Measurements from ENCODE around the gene SCARB1. TPM values are rescaled to one million over a fixed set of nuclear protein-coding genes. Genes with fewer than 3 reads are reported as not detected.

SCARB1 gene
- total and polyA plus RNA-seq, 5 donors from 2014 or later, result 0.52 to 1.2 (median 0.75) TPM

GRCh38 chr12:124856132-124856841 lies 7.4 kb downstream of the SCARB1 start:
- no peak for ATAC-seq (ENCODE audit: low read depth in 2 of 2)

GRCh38 chr12:124855275-124855957 lies 8.2 kb downstream of the SCARB1 start:
- H3K4me3 Mint-ChIP-seq, result no peak overlapping the region
- DNase-seq, result no peak
- Histone ChIP-seq H3K4me1 (ENCODE audit: control insufficient read depth, insufficient read depth, low read length, poor library complexity, severe bottlenecking) (no peaks in the 10 kb centered on the region), H3K27ac (ENCODE audit: insufficient read depth, low read length, poor library complexity, severe bottlenecking) (no peak overlapping the region), H3K9me3 (ENCODE audit: control insufficient read depth in 2 of 2, low read length in 2 of 2) (no peaks in the 10 kb centered on the region), H3K27me3 (ENCODE audit: control insufficient read depth, insufficient read depth, low read length) (no peaks in the 10 kb centered on the region), H3K4me3 (ENCODE audit: low read depth, low read length) (no peak overlapping the region), H3K36me3 (ENCODE audit: control insufficient read depth, insufficient read depth, low read length) (no peaks in the 10 kb centered on the region)
- no peaks in the 10 kb centered on the region for H3K36me3 Mint-ChIP-seq
- no peak for ATAC-seq (ENCODE audit: low read depth in 2 of 2)
- no peak overlapping the region for H3K27ac Mint-ChIP-seq
- peaks cover 0 to 3% (median 0%) of the 10 kb centered on the region in 4 donors for H3K4me1 Mint-ChIP-seq
- no peaks in the 10 kb centered on the region for H3K27me3 Mint-ChIP-seq
- H3K9me3 Mint-ChIP-seq, result peaks cover 0 to 1% (median 0%) of the 10 kb centered on the region in 7 donors

More at GRCh38 chr12:124856132-124856841, 7.4 kb downstream of the SCARB1 start:
- H3K36me3 Mint-ChIP-seq, result no peaks in the 10 kb centered on the region
- peaks cover 0 to 3% (median 0%) of the 10 kb centered on the region in 4 donors for H3K4me1 Mint-ChIP-seq
- DNase-seq, result no peak
- no peaks in the 10 kb centered on the region for H3K4me1 ChIP-seq (ENCODE audit: control insufficient read depth, insufficient read depth, low read length, poor library complexity, severe bottlenecking)
- no peaks in the 10 kb centered on the region for H3K9me3 ChIP-seq (ENCODE audit: control insufficient read depth in 2 of 2, low read length in 2 of 2)
- H3K27me3 ChIP-seq (ENCODE audit: control insufficient read depth, insufficient read depth, low read length), result no peaks in the 10 kb centered on the region
- H3K27me3 Mint-ChIP-seq, result peaks cover 2% of the 10 kb centered on the region
- peak overlapping the region in 1 of 3 donors; percentile 11 for H3K27ac Mint-ChIP-seq
- H3K4me3 Mint-ChIP-seq, result no peak overlapping the region
- no peaks in the 10 kb centered on the region for H3K36me3 ChIP-seq (ENCODE audit: control insufficient read depth, insufficient read depth, low read length)
- no peak overlapping the region for H3K4me3 ChIP-seq (ENCODE audit: low read depth, low read length)
- no peak overlapping the region for H3K27ac ChIP-seq (ENCODE audit: insufficient read depth, low read length, poor library complexity, severe bottlenecking)
- H3K9me3 Mint-ChIP-seq, result peaks cover 0 to 1% (median 0%) of the 10 kb centered on the region in 7 donors

- H3K4me3 Mint-ChIP-seq, result no peak overlapping the region
- Histone ChIP-seq H3K9me3 (ENCODE audit: control insufficient read depth in 2 of 2, low read length in 2 of 2) (no peaks in the 10 kb centered on the region), H3K4me1 (ENCODE audit: control insufficient read depth, insufficient read depth, low read length, poor library complexity, severe bottlenecking) (no peaks in the 10 kb centered on the region), H3K27ac (ENCODE audit: insufficient read depth, low read length, poor library complexity, severe bottlenecking) (no peak overlapping the region), H3K4me3 (ENCODE audit: low read depth, low read length) (no peak overlapping the region), H3K27me3 (ENCODE audit: control insufficient read depth, insufficient read depth, low read length) (no peaks in the 10 kb centered on the region), H3K36me3 (ENCODE audit: control insufficient read depth, insufficient read depth, low read length) (no peaks in the 10 kb centered on the region)
- no peak for DNase-seq
- peaks cover 0 to 1% (median 0%) of the 10 kb centered on the region in 7 donors for H3K9me3 Mint-ChIP-seq
- no peaks in the 10 kb centered on the region for H3K27me3 Mint-ChIP-seq
- peaks cover 0 to 3% (median 0%) of the 10 kb centered on the region in 4 donors for H3K4me1 Mint-ChIP-seq
- H3K36me3 Mint-ChIP-seq, result no peaks in the 10 kb centered on the region
- no peak for ATAC-seq (ENCODE audit: low read depth in 2 of 2)
- H3K27ac Mint-ChIP-seq, result peak overlapping the region in 1 of 3 donors; percentile 43
Observed at GRCh38 chr12:124854637-124855184, 9.0 kb downstream of the SCARB1 start.

GRCh38 chr12:124853781-124854636 lies 9.7 kb downstream of the SCARB1 start:
- peak overlapping the region in 1 of 4 donors; percentile 30 for H3K4me3 Mint-ChIP-seq
- H3K27ac Mint-ChIP-seq, result no peak overlapping the region
- H3K27me3 Mint-ChIP-seq, result no peaks in the 10 kb centered on the region
- ATAC-seq (ENCODE audit: low read depth in 2 of 2) (no peak), DNase-seq (no peak)
- no peak overlapping the region for H3K4me3 ChIP-seq (ENCODE audit: low read depth, low read length)
- H3K4me1 ChIP-seq (ENCODE audit: control insufficient read depth, insufficient read depth, low read length, poor library complexity, severe bottlenecking), result no peaks in the 10 kb centered on the region
- H3K9me3 ChIP-seq (ENCODE audit: control insufficient read depth in 2 of 2, low read length in 2 of 2), result no peaks in the 10 kb centered on the region
- no peaks in the 10 kb centered on the region for H3K27me3 ChIP-seq (ENCODE audit: control insufficient read depth, insufficient read depth, low read length)
- peaks cover 0 to 3% (median 0%) of the 10 kb centered on the region in 4 donors for H3K4me1 Mint-ChIP-seq
- no peaks in the 10 kb centered on the region for H3K36me3 ChIP-seq (ENCODE audit: control insufficient read depth, insufficient read depth, low read length)
- H3K36me3 Mint-ChIP-seq, result no peaks in the 10 kb centered on the region
- no peak overlapping the region for H3K27ac ChIP-seq (ENCODE audit: insufficient read depth, low read length, poor library complexity, severe bottlenecking)
- H3K9me3 Mint-ChIP-seq, result peaks cover 0 to 1% (median 0%) of the 10 kb centered on the region in 7 donors

GRCh38 chr12:124852911-124853427 lies 10.7 kb downstream of the SCARB1 start:
- no peak for ATAC-seq (ENCODE audit: low read depth in 2 of 2)

GRCh38 chr12:124852329-124852831 lies 11.3 kb downstream of the SCARB1 start:
- no peak for DNase-seq

More at GRCh38 chr12:124852911-124853427, 10.7 kb downstream of the SCARB1 start:
- no peak overlapping the region for H3K4me3 Mint-ChIP-seq
- no peak overlapping the region for H3K4me3 ChIP-seq (ENCODE audit: low read depth, low read length)
- H3K9me3 ChIP-seq (ENCODE audit: control insufficient read depth in 2 of 2, low read length in 2 of 2), result no peaks in the 10 kb centered on the region
- H3K36me3 ChIP-seq (ENCODE audit: control insufficient read depth, insufficient read depth, low read length), result no peaks in the 10 kb centered on the region
- no peaks in the 10 kb centered on the region for H3K27me3 ChIP-seq (ENCODE audit: control insufficient read depth, insufficient read depth, low read length)
- no peaks in the 10 kb centered on the region for H3K4me1 ChIP-seq (ENCODE audit: control insufficient read depth, insufficient read depth, low read length, poor library complexity, severe bottlenecking)
- no peaks in the 10 kb centered on the region for H3K27me3 Mint-ChIP-seq
- no peaks in the 10 kb centered on the region for H3K36me3 Mint-ChIP-seq
- peaks cover 0 to 3% (median 0%) of the 10 kb centered on the region in 4 donors for H3K4me1 Mint-ChIP-seq
- no peak for DNase-seq
- H3K9me3 Mint-ChIP-seq, result peaks cover 0 to 1% (median 0%) of the 10 kb centered on the region in 7 donors
- no peak overlapping the region for H3K27ac ChIP-seq (ENCODE audit: insufficient read depth, low read length, poor library complexity, severe bottlenecking)
- H3K27ac Mint-ChIP-seq, result peak overlapping the region in 2 of 3 donors; percentile 52 to 74

GRCh38 chr12:124851342-124851741 lies 12.3 kb downstream of the SCARB1 start:
- Histone ChIP-seq H3K27ac (ENCODE audit: insufficient read depth, low read length, poor library complexity, severe bottlenecking) (no peak overlapping the region), H3K4me3 (ENCODE audit: low read depth, low read length) (no peak overlapping the region), H3K9me3 (ENCODE audit: control insufficient read depth in 2 of 2, low read length in 2 of 2) (no peaks in the 10 kb centered on the region), H3K27me3 (ENCODE audit: control insufficient read depth, insufficient read depth, low read length) (no peaks in the 10 kb centered on the region), H3K4me1 (ENCODE audit: control insufficient read depth, insufficient read depth, low read length, poor library complexity, severe bottlenecking) (no peaks in the 10 kb centered on the region), H3K36me3 (ENCODE audit: control insufficient read depth, insufficient read depth, low read length) (no peaks in the 10 kb centered on the region)
- DNase-seq (no peak), ATAC-seq (ENCODE audit: low read depth in 2 of 2) (no peak)
- Mint-ChIP-seq H3K27me3 (peaks cover 4% of the 10 kb centered on the region), H3K27ac (no peak overlapping the region), H3K36me3 (no peaks in the 10 kb centered on the region), H3K9me3 (peaks cover 0 to 1% (median 0%) of the 10 kb centered on the region in 7 donors), H3K4me1 (peaks cover 0 to 3% (median 1%) of the 10 kb centered on the region in 4 donors), H3K4me3 (no peak overlapping the region)

More at GRCh38 chr12:124852329-124852831, 11.3 kb downstream of the SCARB1 start:
- Histone ChIP-seq H3K27me3 (ENCODE audit: control insufficient read depth, insufficient read depth, low read length) (no peaks in the 10 kb centered on the region), H3K9me3 (ENCODE audit: control insufficient read depth in 2 of 2, low read length in 2 of 2) (no peaks in the 10 kb centered on the region), H3K4me3 (ENCODE audit: low read depth, low read length) (no peak overlapping the region), H3K4me1 (ENCODE audit: control insufficient read depth, insufficient read depth, low read length, poor library complexity, severe bottlenecking) (no peaks in the 10 kb centered on the region), H3K27ac (ENCODE audit: insufficient read depth, low read length, poor library complexity, severe bottlenecking) (no peak overlapping the region), H3K36me3 (ENCODE audit: control insufficient read depth, insufficient read depth, low read length) (no peaks in the 10 kb centered on the region)
- no peaks in the 10 kb centered on the region for H3K27me3 Mint-ChIP-seq
- no peak overlapping the region for H3K4me3 Mint-ChIP-seq
- H3K9me3 Mint-ChIP-seq, result peaks cover 0 to 1% (median 0%) of the 10 kb centered on the region in 7 donors
- H3K27ac Mint-ChIP-seq, result peak overlapping the region in 1 of 3 donors; percentile 52
- no peaks in the 10 kb centered on the region for H3K36me3 Mint-ChIP-seq
- ATAC-seq (ENCODE audit: low read depth in 2 of 2), result no peak
- peaks cover 0 to 3% (median 0%) of the 10 kb centered on the region in 4 donors for H3K4me1 Mint-ChIP-seq
